Nephron (organoid): Measurements from ENCODE around the gene MIEF1.

Experiments used
- H3K27ac Mint-ChIP-seq, 3 experiments: 2 replicates each; pipeline ENCODE4 v1.8.0; 2020; ENCODE audit warnings: mixed read lengths in 3 of 3, mild to moderate bottlenecking in 2 of 3, moderate library complexity in 1 of 3
- H3K27me3 Mint-ChIP-seq: 2 replicates; pipeline ENCODE4 v1.8.0; 2021; ENCODE audit warnings: low read depth, mild to moderate bottlenecking, moderate library complexity, mixed read lengths
- H3K36me3 Mint-ChIP-seq: 2 replicates; pipeline ENCODE4 v1.8.0; 2020; ENCODE audit warnings: low read depth, mixed read lengths
- H3K4me1 Mint-ChIP-seq: 2 replicates; pipeline ENCODE4 v1.8.0; 2020; ENCODE audit warnings: mixed read lengths
- H3K4me3 Mint-ChIP-seq, 3 experiments: 2 replicates each; pipeline ENCODE4 v1.8.0; 2020; ENCODE audit warnings: mild to moderate bottlenecking in 3 of 3, mixed read lengths in 3 of 3, moderate library complexity in 2 of 3
- H3K9me3 Mint-ChIP-seq: 2 replicates; pipeline ENCODE4 v1.8.0; 2020; ENCODE audit warnings: mixed read lengths
- CTCF ChIP-seq, 3 experiments: fragments of 200-600 bp; sonication (generic); IDR thresholded peaks; one replicate each; pipeline ENCODE4 v1.5.0; 2021; ENCODE audit warnings: antibody characterized with exemption in 3 of 3; ENCODE audit not compliant: unreplicated experiment in 3 of 3

The MIEF1 gene

GRCh38 chr22:39502109-39502788 is at the start of gene MIEF1:
Gene MIEF1, plus strand, starts transcription at chr22:39502290. Its CDS starts 9,005 bp downstream, at chr22:39511295.
- TF ChIP-seq CTCF (IDR thresholded peaks at IDR 0.05; ENCODE audit: unreplicated experiment in 3 of 3): no peak
- Mint-ChIP-seq H3K27ac (peak within 1 kb of the TSS; percentile 83 to 96 (median 96)), H3K9me3 (no peaks in the 10 kb centered on the region), H3K4me1 (peaks cover 49% of the 10 kb centered on the region), H3K36me3 (peaks cover 30% of the 10 kb centered on the region), H3K27me3 (peaks cover 3% of the 10 kb centered on the region), H3K4me3 (peak within 1 kb of the TSS; percentile 97 to 98 (median 97))

- Mint-ChIP-seq H3K36me3 (no peaks in the 10 kb centered on the region), H3K4me3 (peak overlapping the region in 2 of 3 experiments; percentile 56 to 60), H3K27me3 (peaks cover 11% of the 10 kb centered on the region), H3K9me3 (no peaks in the 10 kb centered on the region), H3K27ac (peak overlapping the region; percentile 16 to 69 (median 23)), H3K4me1 (peaks cover 36% of the 10 kb centered on the region)
- no peak for TF ChIP-seq CTCF (IDR thresholded peaks at IDR 0.05; ENCODE audit: unreplicated experiment in 3 of 3)
Observed at GRCh38 chr22:39452740-39453040, 49.4 kb upstream of the MIEF1 start.

GRCh38 chr22:39453765-39454378 is 48.2 kb upstream of the MIEF1 start:
- H3K27ac Mint-ChIP-seq: peak overlapping the region; percentile 69 to 78 (median 75)
- peaks cover 16% of the 10 kb centered on the region for H3K27me3 Mint-ChIP-seq
- no peak for TF ChIP-seq CTCF (IDR thresholded peaks at IDR 0.05; ENCODE audit: unreplicated experiment in 3 of 3)
- peak overlapping the region; percentile 69 to 72 (median 69) for H3K4me3 Mint-ChIP-seq
- H3K36me3 Mint-ChIP-seq: no peaks in the 10 kb centered on the region
- no peaks in the 10 kb centered on the region for H3K9me3 Mint-ChIP-seq
- peaks cover 44% of the 10 kb centered on the region for H3K4me1 Mint-ChIP-seq

GRCh38 chr22:39454385-39454871 is 47.7 kb upstream of the MIEF1 start:
- Mint-ChIP-seq H3K4me3 (peak overlapping the region; percentile 77 to 81 (median 78)), H3K27ac (peak overlapping the region; percentile 69 to 78 (median 75)), H3K9me3 (no peaks in the 10 kb centered on the region), H3K36me3 (no peaks in the 10 kb centered on the region), H3K4me1 (peaks cover 44% of the 10 kb centered on the region), H3K27me3 (peaks cover 16% of the 10 kb centered on the region)
- no peak for TF ChIP-seq CTCF (IDR thresholded peaks at IDR 0.05; ENCODE audit: unreplicated experiment in 3 of 3)

GRCh38 chr22:39456522-39457197 is 45.4 kb upstream of the MIEF1 start, which contains the start of gene MGAT3:
Gene MGAT3, plus strand, starts transcription at chr22:39457012. Its CDS starts 30,336 bp downstream, at chr22:39487348.
- Mint-ChIP-seq H3K4me3 (peak within 1 kb of the TSS; percentile 79 to 90 (median 87)), H3K27me3 (peaks cover 11% of the 10 kb centered on the region), H3K9me3 (no peaks in the 10 kb centered on the region), H3K4me1 (peaks cover 50% of the 10 kb centered on the region), H3K36me3 (no peaks in the 10 kb centered on the region), H3K27ac (peak within 1 kb of the TSS; percentile 78 to 93 (median 84))
- no peak for TF ChIP-seq CTCF (IDR thresholded peaks at IDR 0.05; ENCODE audit: unreplicated experiment in 3 of 3)
